KMS-11 (cell line): ENCODE measurements around the gene NID2.

Experiments used
- H2AFZ ChIP-seq: fragments of 200-600 bp; sonication (generic); 2 replicates; pipeline ENCODE4 v1.6.1; 2016; ENCODE audit warnings: antibody characterized with exemption, mixed run types, low read depth
- H3K27ac ChIP-seq: fragments of 200-600 bp; sonication (generic); 2 replicates; pipeline ENCODE4 v1.6.1; 2016; ENCODE audit warnings: mild to moderate bottlenecking, mixed run types
- H3K27me3 ChIP-seq: fragments of 200-600 bp; sonication (generic); 2 replicates; pipeline ENCODE4 v1.6.1; 2017; ENCODE audit warnings: mild to moderate bottlenecking, low read depth, mixed run types, moderate library complexity; ENCODE audit not compliant: insufficient read depth
- H3K36me3 ChIP-seq: fragments of 200-600 bp; sonication (generic); 2 replicates; pipeline ENCODE4 v1.6.1; 2017; ENCODE audit warnings: mild to moderate bottlenecking, mixed run types; ENCODE audit not compliant: insufficient read depth
- H3K4me1 ChIP-seq: fragments of 200-600 bp; sonication (generic); 2 replicates; pipeline ENCODE4 v1.6.1; 2016; ENCODE audit warnings: mild to moderate bottlenecking, low read depth, mixed run types; ENCODE audit not compliant: poor library complexity, severe bottlenecking
- H3K4me2 ChIP-seq: fragments of 200-600 bp; sonication (generic); 2 replicates; pipeline ENCODE4 v1.7.0; 2016; ENCODE audit warnings: mild to moderate bottlenecking, mixed run types
- H3K4me3 ChIP-seq: fragments of 200-600 bp; sonication (generic); IDR thresholded peaks from 2 replicates; pipeline ENCODE4 v1.6.1; 2017; ENCODE audit warnings: low read depth, low read length, mixed read lengths; ENCODE audit not compliant: insufficient read depth
- H3K79me2 ChIP-seq: fragments of 200-600 bp; sonication (generic); 2 replicates; pipeline ENCODE4 v1.6.1; 2016; ENCODE audit warnings: low read depth, mixed run types; ENCODE audit not compliant: insufficient read depth
- H3K9ac ChIP-seq: fragments of 200-600 bp; sonication (generic); 2 replicates; pipeline ENCODE4 v1.6.1; 2016; ENCODE audit warnings: mild to moderate bottlenecking, mixed run types
- H4K20me1 ChIP-seq: fragments of 200-600 bp; sonication (generic); 2 replicates; pipeline ENCODE4 v1.6.1; 2016; ENCODE audit warnings: mild to moderate bottlenecking, mixed run types; ENCODE audit not compliant: insufficient read depth
- CTCF ChIP-seq: fragments of 200-600 bp; sonication (generic); conservative IDR thresholded peaks from 2 replicates; pipeline ENCODE4 v1.6.1; 2017; ENCODE audit warnings: low read depth, mild to moderate bottlenecking, antibody characterized with exemption, low read length, moderate library complexity, mixed read lengths

Gene NID2

GRCh38 chr14:52055167-52055566, 13.7 kb downstream of the NID2 start:
- no peaks in the 10 kb centered on the region for H4K20me1 ChIP-seq
- TF ChIP-seq CTCF: no peak
- no peak overlapping the region for H3K27ac ChIP-seq
- no peaks in the 10 kb centered on the region for H3K79me2 ChIP-seq
- no peaks in the 10 kb centered on the region for H3K27me3 ChIP-seq
- no peaks in the 10 kb centered on the region for H3K4me1 ChIP-seq
- H2AFZ ChIP-seq: no peak overlapping the region
- H3K36me3 ChIP-seq: no peaks in the 10 kb centered on the region
- no peak overlapping the region for H3K4me2 ChIP-seq
- H3K9ac ChIP-seq: no peak overlapping the region
- H3K4me3 ChIP-seq: no peak overlapping the region

GRCh38 chr14:52054678-52055077, 14.2 kb downstream of the NID2 start:
- no peaks in the 10 kb centered on the region for H3K4me1 ChIP-seq
- no peaks in the 10 kb centered on the region for H3K79me2 ChIP-seq
- H3K4me3 ChIP-seq: no peak overlapping the region
- no peak overlapping the region for H2AFZ ChIP-seq
- H4K20me1 ChIP-seq: no peaks in the 10 kb centered on the region
- TF ChIP-seq CTCF: no peak
- H3K4me2 ChIP-seq: no peak overlapping the region
- H3K27ac ChIP-seq: no peak overlapping the region
- no peaks in the 10 kb centered on the region for H3K36me3 ChIP-seq
- H3K27me3 ChIP-seq: no peaks in the 10 kb centered on the region
- no peak overlapping the region for H3K9ac ChIP-seq

GRCh38 chr14:52053044-52053443, 15.8 kb downstream of the NID2 start:
- no peak for TF ChIP-seq CTCF
- Histone ChIP-seq H2AFZ (no peak overlapping the region), H3K79me2 (no peaks in the 10 kb centered on the region), H3K4me2 (no peak overlapping the region), H3K27ac (no peak overlapping the region), H3K4me1 (no peaks in the 10 kb centered on the region), H3K27me3 (no peaks in the 10 kb centered on the region), H3K4me3 (no peak overlapping the region), H3K9ac (no peak overlapping the region), H3K36me3 (no peaks in the 10 kb centered on the region), H4K20me1 (no peaks in the 10 kb centered on the region)

GRCh38 chr14:52052288-52052943, 16.4 kb downstream of the NID2 start:
- Histone ChIP-seq H3K4me1 (no peaks in the 10 kb centered on the region), H3K36me3 (no peaks in the 10 kb centered on the region), H3K27ac (no peak overlapping the region), H3K27me3 (no peaks in the 10 kb centered on the region), H3K4me3 (no peak overlapping the region), H2AFZ (no peak overlapping the region), H3K4me2 (no peak overlapping the region), H3K79me2 (no peaks in the 10 kb centered on the region), H4K20me1 (no peaks in the 10 kb centered on the region), H3K9ac (no peak overlapping the region)
- TF ChIP-seq CTCF: no peak
